Kidney (tissue), 14 donors: ENCODE results near the gene CRYGA. TPM values are rescaled to one million over a fixed set of nuclear protein-coding genes. Genes with fewer than 3 reads are reported as not detected.
"Not testable (repeated sequence)": the region's sequence is repeated elsewhere in the genome, so short reads cannot be mapped to it uniquely, and the experiment has no call there.

ENCODE experiments used
- DNase-seq, 5 donors: peaks; one replicate each; pipeline ENCODE4 v3.0.0-alpha.2; 2013 to 2020
- FAIRE-seq: peaks from 2 replicates; lab custom pipeline; 2012; peaks lifted over from hg19 to GRCh38; lab: Jason Lieb, UNC
- H3K27ac ChIP-seq, 2 donors: one replicate each; pipeline ENCODE4 v1.7.0; 2013; ENCODE audit warnings: low read depth in 2 of 2, low read length in 2 of 2, inconsistent platforms in 1 of 2
- H3K27me3 ChIP-seq: one replicate; pipeline ENCODE4 v1.7.1; 2013; ENCODE audit warnings: low read length, inconsistent platforms; ENCODE audit not compliant: control insufficient read depth, insufficient read depth
- H3K36me3 ChIP-seq, 3 donors: one replicate each; pipeline versions ENCODE4 v1.7.0 to v1.7.1; 2013; ENCODE audit warnings: low read length in 3 of 3, control low read depth in 1 of 3, inconsistent platforms in 1 of 3; ENCODE audit not compliant: insufficient read depth in 3 of 3, control insufficient read depth in 2 of 3
- H3K4me1 ChIP-seq, 3 donors: one replicate each; pipeline versions ENCODE4 v1.7.0 to v1.7.1; 2013; ENCODE audit warnings: low read length in 3 of 3, inconsistent platforms in 1 of 3, low read depth in 1 of 3; ENCODE audit not compliant: control insufficient read depth in 2 of 3, insufficient read depth in 2 of 3
- H3K4me3 ChIP-seq, 3 donors: one replicate each; pipeline versions ENCODE4 v1.7.0 to v1.8.1; 2013; ENCODE audit warnings: low read length in 3 of 3, control low read depth in 1 of 3, inconsistent platforms in 1 of 3
- H3K9ac ChIP-seq, 3 donors: one replicate each; pipeline versions ENCODE4 v1.7.0 to v1.7.1; 2013; ENCODE audit warnings: low read length in 3 of 3, control low read depth in 1 of 3, inconsistent platforms in 1 of 3
- H3K9me3 ChIP-seq, 3 donors: one replicate each; pipeline versions ENCODE4 v1.7.0 to v1.7.1; 2013; ENCODE audit warnings: low read length in 3 of 3, control low read depth in 1 of 3, inconsistent platforms in 1 of 3; ENCODE audit not compliant: control insufficient read depth in 2 of 3, insufficient read depth in 1 of 3
- intact Hi-C: fragments of 100-400 bp; cut with DNase I; formaldehyde crosslinking; loops from one replicate; pipeline ENCODE4 v1.11.1; 2022
- polyA plus RNA-seq: library from polyadenylated mRNA; stranded (reverse); fragments of 350-450 nt; fragmentation: Illumina TruSeq; extraction: RNeasy Lipid Tissue Mini Kit (QIAGEN cat#74804); gene quantifications from one replicate; pipeline ENCODE4 v1.2.3, GENCODE V29; 2014; ENCODE audit warnings: low read depth, low replicate concordance; ENCODE audit not compliant: insufficient read depth
- total RNA-seq: library from RNA; stranded (reverse); fragmentation: NEBNext Ultra II Directional; extraction: Animal tissue kit (Norgen Biotek cat#: 25700); gene quantifications from one replicate; pipeline ENCODE4 v1.2.1, GENCODE V29; 2021
- TF ChIP-seq, protein P1 (sequence below): IDR thresholded peaks from 3 replicates; pipeline ENCODE4 v1.5.1; 2012; ENCODE audit warnings: mild to moderate bottlenecking, moderate library complexity, borderline replicate concordance; ENCODE audit not compliant: insufficient read depth; ENCODE audit errors: extremely low read depth
- donor health status: control.
- donor health status: control.
- donor health status: control.
- donor health status: control.
- donor health status: control.
- donor health status: DM: yes; HTN: yes; CAD: no.
- donor health status: Normal renal cell carcinoma (clear cell type).

CRYGA gene
- total and polyA plus RNA-seq, 2 donors from 2014 or later = not detected

DNA sequence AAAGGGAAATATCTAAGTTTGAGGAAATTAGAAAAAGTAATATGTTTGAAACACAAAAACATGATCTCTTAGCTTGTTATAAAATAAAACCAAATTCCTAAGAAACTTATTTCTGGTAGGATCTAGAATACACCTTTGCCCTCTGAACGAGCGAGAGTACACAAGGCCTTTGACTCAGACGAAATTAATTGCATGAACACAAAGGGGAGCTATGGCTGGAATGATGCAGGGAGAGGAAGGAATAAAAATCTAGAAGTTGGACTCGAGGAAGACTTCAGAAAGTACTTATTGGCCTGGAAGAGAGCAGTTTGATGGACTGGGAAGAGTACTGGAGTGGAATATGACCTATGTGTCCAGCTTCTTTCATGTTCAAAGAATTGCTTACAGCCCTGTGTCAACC, 38.1 kb downstream of the CRYGA start:
- no peak overlapping the region for H3K4me3 ChIP-seq
- intact Hi-C loops = no loop called here

DNA sequence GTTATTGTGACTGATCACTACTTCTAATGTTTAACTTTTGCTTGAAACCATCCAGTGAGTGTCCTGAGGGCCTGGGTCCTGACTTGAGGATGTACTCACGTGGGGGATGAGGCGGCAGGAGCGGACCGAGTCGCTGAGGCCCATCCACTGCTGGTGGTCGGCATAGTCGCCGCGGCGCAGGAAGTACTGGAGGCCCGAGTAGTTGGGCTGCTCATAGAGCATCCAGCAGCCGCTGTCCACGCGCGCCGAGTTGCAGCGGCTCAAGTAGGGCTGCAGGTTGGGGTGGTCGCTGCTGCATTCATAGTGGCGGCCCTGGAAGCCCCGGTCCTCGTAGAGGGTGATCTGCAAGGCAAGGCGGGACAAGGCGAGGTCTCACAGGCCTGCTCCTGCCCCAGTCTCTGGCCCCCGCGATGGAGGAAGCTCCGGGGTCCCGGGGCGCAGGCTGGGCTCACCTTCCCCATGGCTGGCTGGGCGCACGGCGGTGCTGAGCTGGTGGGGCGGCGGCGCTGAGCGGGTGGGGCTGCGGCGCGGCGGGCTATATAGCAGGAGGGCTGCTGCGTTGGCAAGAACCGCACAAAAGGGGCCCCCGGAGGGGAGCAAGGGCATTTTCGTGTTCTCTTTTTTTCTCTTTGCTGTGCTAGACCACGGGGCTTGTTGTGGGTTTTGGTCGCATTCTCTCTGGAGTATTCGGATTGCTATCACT, 39.2 kb downstream of the CRYGA start, which contains the start of gene CRYGD:
CRYGD (minus strand) TSS at position 512 of the 703 bp plus-strand sequence; CDS start at position 461, 51 bp downstream.
- H3K9ac ChIP-seq, H3K36me3 ChIP-seq, H3K9me3 ChIP-seq, intact Hi-C loops, H3K4me1 ChIP-seq, FAIRE-seq, H3K27ac ChIP-seq, H3K27me3 ChIP-seq: not testable (repeated sequence)
- H3K4me3 ChIP-seq = peak within 1 kb of the TSS in 1 of 3 donors; percentile 9
- DNase-seq = peak in 4 of 5 donors; percentile 28 to 55 (median 46)

More for the DNA sequence above, 38.1 kb downstream of the CRYGA start:
- DNase-seq (no peak), FAIRE-seq (no peak)
- H3K9ac ChIP-seq = no peak overlapping the region
- no peaks in the 10 kb centered on the region for H3K27me3 ChIP-seq
- TF ChIP-seq, protein P1, sequence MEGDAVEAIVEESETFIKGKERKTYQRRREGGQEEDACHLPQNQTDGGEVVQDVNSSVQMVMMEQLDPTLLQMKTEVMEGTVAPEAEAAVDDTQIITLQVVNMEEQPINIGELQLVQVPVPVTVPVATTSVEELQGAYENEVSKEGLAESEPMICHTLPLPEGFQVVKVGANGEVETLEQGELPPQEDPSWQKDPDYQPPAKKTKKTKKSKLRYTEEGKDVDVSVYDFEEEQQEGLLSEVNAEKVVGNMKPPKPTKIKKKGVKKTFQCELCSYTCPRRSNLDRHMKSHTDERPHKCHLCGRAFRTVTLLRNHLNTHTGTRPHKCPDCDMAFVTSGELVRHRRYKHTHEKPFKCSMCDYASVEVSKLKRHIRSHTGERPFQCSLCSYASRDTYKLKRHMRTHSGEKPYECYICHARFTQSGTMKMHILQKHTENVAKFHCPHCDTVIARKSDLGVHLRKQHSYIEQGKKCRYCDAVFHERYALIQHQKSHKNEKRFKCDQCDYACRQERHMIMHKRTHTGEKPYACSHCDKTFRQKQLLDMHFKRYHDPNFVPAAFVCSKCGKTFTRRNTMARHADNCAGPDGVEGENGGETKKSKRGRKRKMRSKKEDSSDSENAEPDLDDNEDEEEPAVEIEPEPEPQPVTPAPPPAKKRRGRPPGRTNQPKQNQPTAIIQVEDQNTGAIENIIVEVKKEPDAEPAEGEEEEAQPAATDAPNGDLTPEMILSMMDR = no peak
- no peak overlapping the region for H3K27ac ChIP-seq
- H3K4me1 ChIP-seq = no peaks in the 10 kb centered on the region
- no peaks in the 10 kb centered on the region for H3K9me3 ChIP-seq
- H3K36me3 ChIP-seq = no peaks in the 10 kb centered on the region

- FAIRE-seq = peak; percentile 99
- Histone ChIP-seq H3K4me1 (no peaks in the 10 kb centered on the region), H3K36me3 (no peaks in the 10 kb centered on the region), H3K27ac (no peak overlapping the region), H3K27me3 (no peaks in the 10 kb centered on the region), H3K9ac (no peak overlapping the region), H3K9me3 (no peaks in the 10 kb centered on the region), H3K4me3 (no peak overlapping the region)
- DNase-seq = no peak
- intact Hi-C loops = no loop called here
- TF ChIP-seq, protein P1 = no peak
Observed at GRCh38 chr2:208122248-208122647, 41.1 kb downstream of the CRYGA start.

DNA sequence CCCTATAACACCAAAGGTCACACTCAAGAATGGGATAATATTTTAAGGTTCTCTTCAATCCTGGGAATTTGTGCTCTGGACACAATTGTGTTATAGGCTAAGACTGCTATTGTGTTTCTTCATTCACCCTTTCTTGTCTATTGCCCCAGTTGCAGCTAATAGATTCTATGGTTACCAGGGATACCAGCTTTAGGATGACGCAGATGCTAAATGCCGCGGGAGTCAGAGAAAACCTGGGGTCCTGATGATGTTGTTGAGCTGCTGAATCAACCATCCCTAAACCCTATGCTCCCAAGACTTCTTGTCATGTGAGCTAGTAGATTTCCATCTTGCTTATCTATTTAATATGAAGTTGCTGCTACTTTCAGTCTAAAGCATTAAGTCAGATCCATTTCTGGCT, 44.5 kb downstream of the CRYGA start:
- TF ChIP-seq, protein P1 = no peak
- intact Hi-C loops = no loop called here
- no peak for FAIRE-seq

DNA sequence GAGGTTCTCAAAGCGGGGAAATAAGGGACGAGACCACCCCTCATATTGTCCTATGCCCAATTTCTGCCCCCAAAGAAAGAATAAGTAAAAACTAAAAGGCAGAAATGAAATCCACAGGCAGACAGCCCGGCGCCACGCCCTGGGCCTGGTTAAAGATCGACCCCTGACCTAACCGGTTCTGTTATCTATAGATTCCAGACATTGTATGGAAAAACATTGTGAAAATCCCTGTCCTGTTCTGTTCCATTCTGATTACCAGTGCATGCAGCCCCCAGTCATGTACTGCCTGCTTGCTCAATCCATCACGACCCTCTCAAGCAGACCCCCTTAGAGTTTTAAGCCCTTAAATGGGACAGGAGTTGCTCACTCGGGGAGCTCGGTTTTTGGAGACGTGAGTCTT, 46.0 kb downstream of the CRYGA start:
- FAIRE-seq, intact Hi-C loops, H3K4me3 ChIP-seq, H3K9ac ChIP-seq, H3K27ac ChIP-seq, H3K9me3 ChIP-seq, H3K36me3 ChIP-seq, DNase-seq, H3K4me1 ChIP-seq, H3K27me3 ChIP-seq: not testable (repeated sequence)

More for the DNA sequence above, 44.5 kb downstream of the CRYGA start:
- Histone ChIP-seq H3K4me1 (no peaks in the 10 kb centered on the region), H3K9ac (no peak overlapping the region), H3K27me3 (no peaks in the 10 kb centered on the region), H3K36me3 (no peaks in the 10 kb centered on the region), H3K27ac (no peak overlapping the region), H3K4me3 (no peak overlapping the region), H3K9me3 (no peaks in the 10 kb centered on the region)
- no peak for DNase-seq
